NCI-H2227 treated with DMSO at 0.1 percent for 48 hours (cell line): ENCODE data around the gene OXCT2.
"Not testable (repeated sequence)": the region's sequence is repeated elsewhere in the genome, so short reads cannot be mapped to it uniquely, and the experiment has no call there.

Source experiments
- DNase-seq: peaks from one replicate; lab custom pipeline; 2025; lab: John Stamatoyannopoulos, UW

OXCT2 gene

DNA sequence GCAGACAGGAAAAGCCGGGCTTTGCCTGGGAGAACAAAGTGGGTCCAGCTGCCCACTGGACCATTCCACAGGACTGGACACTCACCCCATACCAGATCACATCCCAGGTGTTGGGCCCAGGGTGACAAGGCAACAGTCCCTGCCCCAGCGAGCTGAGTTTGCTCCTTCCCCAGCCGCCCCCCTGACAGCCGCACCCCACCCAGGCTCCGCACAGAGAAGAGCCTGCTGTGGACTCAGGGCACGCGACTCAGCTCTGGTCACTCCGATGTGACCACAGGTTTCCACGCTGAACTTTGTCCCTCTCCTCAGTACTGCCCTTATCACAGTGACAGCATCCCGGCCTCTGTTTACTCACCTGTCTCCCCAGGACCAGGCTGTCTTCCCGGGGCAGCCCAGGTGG is 16.3 kb upstream of the OXCT2 start:
- no peak for DNase-seq

- not testable (repeated sequence) for DNase-seq
Measured at GRCh38 chr1:39787108-39787375, 15.9 kb upstream of the OXCT2 start.

DNA sequence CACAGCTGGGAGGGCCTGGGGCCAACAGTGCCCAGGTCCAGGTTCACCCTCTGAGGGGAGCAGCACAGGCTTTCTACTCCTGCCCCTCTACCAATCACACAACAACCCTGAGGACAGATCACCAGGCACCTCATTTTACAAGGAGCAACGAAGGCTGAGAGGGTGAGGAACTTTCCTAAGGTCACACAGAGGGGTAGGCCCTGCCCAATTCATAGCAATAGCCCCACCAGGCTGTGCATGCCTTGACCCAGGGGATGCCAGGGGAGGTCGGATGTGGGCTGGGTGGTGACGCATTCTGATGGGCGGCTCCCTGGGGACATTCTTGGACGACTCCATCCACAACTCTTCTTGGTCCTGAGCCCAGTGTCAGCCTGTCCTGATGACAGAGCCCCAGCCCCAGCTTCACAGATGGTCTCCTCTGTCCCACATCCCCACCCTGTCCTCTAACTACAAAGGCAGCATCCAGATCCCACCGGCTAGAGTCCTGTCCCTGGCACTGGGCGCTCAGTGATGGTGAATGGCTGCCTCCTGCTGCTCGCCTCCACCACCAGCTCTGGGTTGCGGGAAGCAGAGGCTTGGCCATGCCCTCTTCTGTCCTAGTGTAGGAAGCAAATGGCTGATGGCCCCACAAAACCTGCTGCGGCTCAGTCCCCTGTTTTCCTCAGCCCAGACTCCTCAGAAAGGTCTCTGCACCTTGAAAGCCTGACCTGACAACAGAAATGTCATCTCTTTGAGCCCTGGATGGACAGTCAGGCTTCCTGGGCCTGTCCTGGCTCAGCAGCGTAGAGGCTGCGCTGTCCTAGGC is 15.4 kb upstream of the OXCT2 start:
- not testable (repeated sequence) for DNase-seq

DNA sequence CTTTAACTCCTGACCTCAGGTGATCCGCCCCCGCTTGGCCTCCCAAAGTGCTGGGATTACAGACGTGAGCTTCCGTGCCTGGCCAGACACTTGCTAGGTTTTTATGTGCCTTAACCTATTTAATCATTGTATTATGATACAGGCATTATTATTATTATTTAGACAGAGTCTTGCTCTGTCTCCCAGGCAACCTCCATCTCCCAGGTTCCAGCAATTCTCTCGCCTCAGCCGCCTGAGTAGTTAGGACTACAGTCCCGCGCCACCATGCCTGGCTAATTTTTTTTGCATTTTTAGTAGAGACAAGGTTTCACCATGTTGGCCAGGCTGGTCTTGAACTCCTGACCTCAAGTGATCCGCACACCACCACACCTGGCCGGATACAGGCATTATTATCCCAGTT is 11.5 kb upstream of the OXCT2 start:
- DNase-seq = not testable (repeated sequence)

DNA sequence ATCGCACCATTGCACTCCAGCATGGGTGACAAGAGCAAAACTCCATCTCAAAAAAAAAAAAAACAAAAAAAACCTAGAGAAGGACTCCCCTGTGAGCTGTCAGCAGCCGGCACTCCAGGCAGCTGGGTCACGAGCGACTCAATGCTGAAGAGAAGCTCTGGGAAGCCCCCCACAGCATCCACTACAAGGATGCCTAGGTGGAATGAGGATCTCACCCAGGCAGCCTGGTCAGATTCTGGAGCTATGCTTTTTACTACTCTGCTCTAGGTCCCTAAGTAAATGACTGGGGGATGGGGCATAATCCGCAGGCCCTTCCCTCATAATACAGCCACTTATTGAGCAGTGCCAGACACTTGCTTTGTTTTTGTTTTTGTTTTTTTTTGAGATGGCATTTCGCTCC is 11.0 kb upstream of the OXCT2 start:
- no peak for DNase-seq

- no peak for DNase-seq
Measured at GRCh38 chr1:39781349-39781715, 10.2 kb upstream of the OXCT2 start.

GRCh38 chr1:39779821-39780220 is 8.7 kb upstream of the OXCT2 start:
- no peak for DNase-seq

DNA sequence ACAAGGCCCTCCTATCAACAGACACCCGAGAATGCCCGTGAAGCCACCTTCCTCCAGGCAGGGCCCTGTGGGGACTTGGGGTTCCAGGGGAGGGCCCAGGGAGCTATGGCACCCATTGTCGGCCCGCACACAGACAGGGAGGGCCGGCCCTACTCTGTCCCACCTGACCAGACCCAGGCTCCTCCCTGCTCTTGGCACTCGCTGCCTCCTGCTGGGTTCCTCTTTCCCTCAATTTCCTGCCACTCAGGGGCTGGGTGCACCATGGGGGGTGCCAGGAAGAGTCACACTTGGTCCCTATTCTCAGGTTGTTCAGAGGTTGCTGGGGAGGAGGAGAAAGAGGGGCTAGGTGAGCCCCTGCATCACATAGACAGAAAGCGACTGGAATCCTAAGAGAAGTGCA is 8.0 kb upstream of the OXCT2 start:
- DNase-seq = no peak

DNA sequence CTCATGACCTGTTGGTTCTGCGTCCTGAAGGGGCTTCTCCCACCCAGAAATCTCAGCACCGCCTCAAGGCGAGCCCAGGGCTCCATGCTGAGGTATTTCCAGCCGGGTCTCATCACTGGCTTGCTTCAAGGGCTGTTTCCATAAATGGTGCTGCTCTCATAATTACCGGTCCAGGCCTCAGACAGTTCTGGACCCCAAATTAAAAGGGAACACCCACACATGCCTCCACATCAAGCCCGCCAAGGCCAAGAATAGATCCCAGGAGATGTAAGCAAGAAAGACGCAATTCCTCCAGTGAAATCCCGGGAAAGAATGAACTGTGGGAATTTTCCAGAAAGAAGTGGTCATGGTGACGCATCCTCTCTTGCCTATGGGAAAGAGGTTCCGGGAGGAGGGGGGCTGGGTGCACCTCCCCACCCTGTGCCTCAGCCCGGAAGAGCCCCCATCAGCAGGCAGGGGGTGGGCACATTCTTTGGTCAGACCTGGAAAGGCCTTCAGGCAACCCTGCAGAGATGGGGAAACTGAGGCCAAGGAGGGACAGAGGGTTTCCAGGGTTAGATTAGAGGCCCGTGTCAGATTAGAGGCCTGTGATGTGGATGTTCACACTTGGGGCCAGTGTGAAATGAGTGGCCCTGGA is 7.4 kb upstream of the OXCT2 start:
- DNase-seq = not testable (repeated sequence)

DNA sequence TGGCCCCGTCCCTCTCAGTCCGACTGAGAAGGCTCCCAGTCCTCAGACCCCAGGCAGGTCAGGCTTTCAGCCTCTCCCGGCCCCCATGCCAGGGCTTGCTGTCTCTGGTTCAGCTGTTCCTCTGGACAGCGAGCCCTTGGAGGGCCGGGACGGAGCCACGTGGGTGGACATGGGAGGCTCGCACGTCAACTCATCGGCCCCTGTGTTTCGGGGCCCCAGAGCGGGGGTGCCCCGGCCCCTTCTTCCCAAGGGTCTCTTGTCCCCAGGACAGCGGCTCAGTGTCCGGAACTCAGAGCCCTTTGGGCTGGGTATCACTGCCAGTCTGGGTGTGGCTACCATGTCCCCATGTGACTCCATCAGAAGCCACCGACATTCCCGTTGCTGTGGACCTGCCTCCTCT is 6.7 kb upstream of the OXCT2 start:
- not testable (repeated sequence) for DNase-seq

GRCh38 chr1:39777306-39777705 is 6.2 kb upstream of the OXCT2 start:
- no peak for DNase-seq

DNA sequence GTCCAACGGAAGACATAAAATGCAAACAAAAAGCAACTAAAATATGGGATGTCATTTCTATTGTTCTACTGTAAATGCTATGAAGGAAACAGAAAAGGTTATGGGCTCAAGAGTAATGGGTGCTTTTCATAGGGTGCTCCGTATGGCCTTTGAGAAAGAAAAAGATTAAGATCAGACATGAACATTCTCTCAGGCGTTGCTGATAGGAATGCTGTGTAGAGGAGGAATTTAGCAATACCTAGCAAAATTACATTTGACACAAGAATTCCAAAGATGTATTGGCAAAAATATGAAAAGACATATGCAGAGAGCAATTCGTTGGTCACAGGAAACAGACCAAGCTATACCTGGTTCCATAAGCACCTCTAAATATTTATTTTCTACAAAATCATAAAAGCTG is 5.7 kb upstream of the OXCT2 start:
- no peak for DNase-seq

DNA sequence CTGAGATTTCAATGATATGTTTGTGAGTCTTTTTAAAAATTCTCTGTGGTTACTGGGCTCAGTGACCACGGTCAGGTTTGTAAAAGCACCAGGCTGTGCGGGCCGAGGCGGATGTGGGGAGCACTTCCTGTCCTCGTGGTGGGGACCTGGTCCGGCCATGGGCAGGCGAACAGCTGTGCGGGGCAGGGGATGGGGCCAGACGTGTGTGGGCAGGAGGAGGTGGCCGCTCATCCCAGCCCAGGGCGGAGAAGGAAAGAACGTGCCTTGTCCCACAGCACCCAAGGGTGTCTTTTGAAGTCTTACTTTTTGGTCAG is 5.2 kb upstream of the OXCT2 start:
- no peak for DNase-seq

GRCh38 chr1:39775676-39776399 is 4.7 kb upstream of the OXCT2 start:
- DNase-seq = not testable (repeated sequence)

GRCh38 chr1:39775141-39775540 is 4.0 kb upstream of the OXCT2 start:
- not testable (repeated sequence) for DNase-seq

DNA sequence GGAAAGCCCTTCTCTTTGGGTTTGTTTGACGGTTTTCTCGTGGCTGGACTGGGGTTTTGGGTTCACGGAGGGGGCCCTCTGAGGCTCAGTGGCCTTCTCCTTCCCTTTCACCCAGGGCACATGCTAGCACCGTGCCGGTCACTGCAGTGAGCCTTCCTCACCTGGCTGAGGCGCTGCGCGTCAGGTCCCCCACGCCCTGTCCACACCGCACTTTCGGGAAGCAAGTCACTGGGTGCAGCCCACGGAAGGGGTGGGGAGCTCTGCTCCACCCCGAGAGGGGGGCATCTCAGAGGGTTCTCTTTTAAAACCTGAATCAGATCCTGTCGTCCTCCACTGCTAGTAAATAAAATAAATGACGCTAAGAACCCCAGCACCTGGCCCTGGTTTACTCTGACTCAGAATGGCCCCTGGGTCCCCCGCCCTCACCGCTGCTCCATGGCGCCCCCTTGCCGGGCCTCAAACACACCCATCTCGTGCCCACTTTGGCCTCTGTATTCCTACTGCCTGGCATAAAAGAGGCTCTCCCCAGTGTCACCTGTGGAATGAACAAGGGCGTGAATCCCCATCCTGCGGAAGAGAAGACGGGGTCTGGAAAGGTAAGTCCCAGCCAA is 2.3 kb upstream of the OXCT2 start:
- not testable (repeated sequence) for DNase-seq

- DNase-seq = not testable (repeated sequence)
Measured at GRCh38 chr1:39770100-39771021, 787 bp downstream of the OXCT2 start.

GRCh38 chr1:39769502-39769901 is 1.6 kb downstream of the OXCT2 start:
- DNase-seq = not testable (repeated sequence)

DNA sequence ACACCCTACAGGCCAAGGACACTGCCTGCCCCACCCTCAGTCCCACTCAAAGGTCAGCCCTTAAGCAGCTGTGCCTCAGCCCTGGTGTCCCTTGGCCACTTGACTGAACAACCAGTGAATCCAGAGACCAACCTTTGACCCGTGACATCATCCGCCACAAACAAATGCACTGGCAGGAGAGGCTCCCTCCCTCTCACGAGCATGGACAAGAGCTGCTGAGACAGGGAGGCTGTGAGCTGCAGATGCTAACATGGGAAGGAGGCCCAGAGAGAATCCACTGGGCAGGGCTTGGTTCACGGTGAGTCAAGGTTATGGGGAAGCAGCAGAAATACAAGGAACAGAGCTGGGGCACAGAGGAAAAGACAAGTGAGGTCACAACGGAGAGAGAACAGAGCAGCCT is 4.7 kb downstream of the OXCT2 start:
- DNase-seq = not testable (repeated sequence)

GRCh38 chr1:39764512-39764911 is 6.6 kb downstream of the OXCT2 start:
- DNase-seq = not testable (repeated sequence)

GRCh38 chr1:39763619-39764374 is 7.4 kb downstream of the OXCT2 start:
- not testable (repeated sequence) for DNase-seq
